ENCODE data around the gene SSR4. TPM values are rescaled to one million over a fixed set of nuclear protein-coding genes. Genes with fewer than 3 reads are reported as not detected.

SSR4 gene
- total and polyA plus RNA-seq, 12 donors: 162 to 1,349 (median 366) TPM

- WGBS, 4 donors: 89 to 92% (median 92%) methylated on average over 4 to 5 of the region's 5 CpGs; no CpG with 5 or more reads in 1 of the 4 donors
- intact Hi-C loops (cut with DNase I): no loop called here
- no peak for DNase-seq
- H3K27ac ChIP-seq: no peak overlapping the region
- TF ChIP-seq CTCF (IDR thresholded peaks at IDR 0.05) (no peak), POLR2A (IDR thresholded peaks at IDR 0.05) (no peak)
- no peaks in the 10 kb centered on the region for H3K9me3 ChIP-seq (replicated peaks in 1 of 3)
- H3K4me3 ChIP-seq: no peak overlapping the region
- H3K4me1 ChIP-seq (replicated peaks in 1 of 2): peaks cover 0 to 8% of the 10 kb centered on the region in 2 donors
- no peaks in the 10 kb centered on the region for H3K27me3 ChIP-seq
- peaks cover 0 to 12% of the 10 kb centered on the region in 2 donors for H3K36me3 ChIP-seq (replicated peaks in 1 of 2)
These were observed 4.9 kb downstream of the SSR4 start for GRCh38 chrX:153799326-153799725.

- TF ChIP-seq POLR2A (IDR thresholded peaks at IDR 0.05) (no peak), CTCF (IDR thresholded peaks at IDR 0.05) (no peak)
- H3K27me3 ChIP-seq: no peaks in the 10 kb centered on the region
- WGBS, 4 donors: 75 to 84% (median 79%) methylated on average over 13 to 16 of the region's 16 CpGs; no CpG with 5 or more reads in 1 of the 4 donors
- no peaks in the 10 kb centered on the region for H3K9me3 ChIP-seq (replicated peaks in 1 of 3)
- peaks cover 0 to 12% of the 10 kb centered on the region in 2 donors for H3K36me3 ChIP-seq (replicated peaks in 1 of 2)
- intact Hi-C loops (cut with DNase I): no loop called here
- peaks cover 0 to 6% of the 10 kb centered on the region in 2 donors for H3K4me1 ChIP-seq (replicated peaks in 1 of 2)
- H3K27ac ChIP-seq: no peak overlapping the region
- no peak for DNase-seq
- H3K4me3 ChIP-seq: no peak overlapping the region
These were observed 5.8 kb downstream of the SSR4 start for GRCh38 chrX:153800177-153800722.

GRCh38 chrX:153800746-153801145 lies 6.3 kb downstream of the SSR4 start:
- H3K4me3 ChIP-seq: no peak overlapping the region
- H3K36me3 ChIP-seq (replicated peaks in 1 of 2): peaks cover 0 to 12% of the 10 kb centered on the region in 2 donors
- DNase-seq: no peak
- intact Hi-C loops (cut with DNase I): no loop called here
- no peaks in the 10 kb centered on the region for H3K27me3 ChIP-seq
- TF ChIP-seq CTCF (IDR thresholded peaks at IDR 0.05) (no peak), POLR2A (IDR thresholded peaks at IDR 0.05) (no peak)
- H3K27ac ChIP-seq: no peak overlapping the region
- H3K9me3 ChIP-seq (replicated peaks in 1 of 3): no peaks in the 10 kb centered on the region
- 80 to 93% (median 89%) methylated on average over 7 of the region's 7 CpGs for WGBS, 4 donors
- H3K4me1 ChIP-seq (replicated peaks in 1 of 2): peaks cover 0 to 1% of the 10 kb centered on the region in 2 donors

- TF ChIP-seq CTCF (IDR thresholded peaks at IDR 0.05): no peak
- TF ChIP-seq POLR2A (IDR thresholded peaks at IDR 0.05): no peak
- Histone ChIP-seq H3K27ac (no peak overlapping the region), H3K4me3 (no peak overlapping the region), H3K9me3 (replicated peaks in 1 of 3) (no peaks in the 10 kb centered on the region), H3K4me1 (replicated peaks in 1 of 2) (no peaks in the 10 kb centered on the region), H3K36me3 (replicated peaks in 1 of 2) (peaks cover 0 to 9% of the 10 kb centered on the region in 2 donors), H3K27me3 (no peaks in the 10 kb centered on the region)
- intact Hi-C loops (cut with DNase I): no loop called here
- 78 to 88% (median 87%) methylated on average over 4 to 8 of the region's 8 CpGs; no CpG with 5 or more reads in 1 of the 4 donors for WGBS, 4 donors
- DNase-seq: no peak
These were observed 7.2 kb downstream of the SSR4 start for GRCh38 chrX:153801669-153802068.

Measured in adrenal gland (tissue), 12 donors.